DMS153 treated with DMSO at 0.1 percent for 48 hours (cell line): ENCODE measurements around the gene FTO.

Experiments used
- DNase-seq: peaks from one replicate; lab custom pipeline; 2025; ENCODE audit not compliant: unreplicated experiment; lab: John Stamatoyannopoulos, UW

FTO gene

DNA sequence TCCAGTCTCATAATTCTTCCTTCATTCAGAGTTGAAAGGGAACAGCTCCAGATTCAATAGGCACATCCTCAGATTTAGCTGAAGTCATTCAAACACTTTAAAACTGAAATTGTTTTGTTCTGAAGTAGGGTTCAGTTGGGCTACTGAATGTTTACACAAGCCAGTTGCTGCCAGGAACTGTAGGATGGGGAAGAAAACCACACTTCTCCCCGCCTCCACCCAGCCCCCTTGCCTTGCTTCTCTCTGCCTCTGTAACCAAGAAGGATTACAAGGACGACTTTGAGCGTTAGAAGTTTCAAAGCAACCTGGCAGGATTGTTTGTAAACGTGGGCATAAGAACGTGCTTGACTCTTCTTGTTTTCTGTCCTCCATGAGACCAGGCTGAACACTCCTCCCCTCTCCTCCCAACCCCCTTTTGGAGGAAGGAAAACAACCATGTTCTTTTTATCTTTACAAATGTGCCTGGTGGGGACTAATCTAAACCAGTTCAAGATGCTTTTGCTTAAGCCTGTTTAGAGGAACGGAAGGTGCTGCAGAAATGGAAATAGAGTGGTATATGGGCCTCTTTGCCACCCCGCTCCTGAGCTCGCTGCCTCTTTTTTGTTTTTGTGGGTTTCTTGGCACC lies 287.9 kb downstream of the FTO start:
- DNase-seq = no peak

DNA sequence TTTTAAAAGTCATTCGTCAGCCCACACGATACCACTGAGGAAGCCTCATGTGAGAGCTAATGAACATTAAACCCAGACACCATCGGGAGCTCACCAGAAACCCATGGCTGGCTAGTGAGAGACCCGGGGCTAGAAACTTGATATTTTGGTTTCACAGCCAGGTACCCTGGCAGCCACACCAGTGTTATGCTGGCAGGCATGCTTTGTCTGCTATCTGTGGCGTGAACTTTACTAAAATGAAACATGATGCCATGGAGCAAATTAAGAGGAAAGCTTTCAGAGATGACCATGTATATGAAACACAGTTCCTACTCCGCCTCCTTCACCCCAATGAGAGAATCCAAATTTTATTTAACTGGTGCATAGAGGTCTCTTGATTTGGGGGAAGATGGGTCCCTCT lies 291.4 kb downstream of the FTO start:
- DNase-seq = no peak

DNA sequence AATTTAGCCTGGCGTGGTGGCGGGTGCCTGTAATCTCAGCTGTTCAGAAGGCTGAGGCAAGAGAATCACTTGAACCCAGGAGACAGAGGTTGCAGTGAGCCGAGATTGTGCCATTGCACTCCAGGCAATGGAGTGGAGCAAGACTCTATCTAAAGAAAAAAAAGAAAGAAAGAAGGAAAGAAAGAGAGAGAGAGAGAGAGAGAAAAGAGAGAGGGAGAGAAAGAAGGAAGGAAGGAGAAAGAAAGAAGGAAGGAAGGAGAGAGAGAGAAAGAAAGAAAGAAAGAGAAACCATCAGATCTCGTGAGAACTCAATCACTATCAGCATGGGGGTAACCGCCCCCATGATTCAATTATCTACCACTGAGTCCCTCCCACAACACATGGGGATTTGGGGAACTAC lies 293.0 kb downstream of the FTO start:
- no peak for DNase-seq

DNA sequence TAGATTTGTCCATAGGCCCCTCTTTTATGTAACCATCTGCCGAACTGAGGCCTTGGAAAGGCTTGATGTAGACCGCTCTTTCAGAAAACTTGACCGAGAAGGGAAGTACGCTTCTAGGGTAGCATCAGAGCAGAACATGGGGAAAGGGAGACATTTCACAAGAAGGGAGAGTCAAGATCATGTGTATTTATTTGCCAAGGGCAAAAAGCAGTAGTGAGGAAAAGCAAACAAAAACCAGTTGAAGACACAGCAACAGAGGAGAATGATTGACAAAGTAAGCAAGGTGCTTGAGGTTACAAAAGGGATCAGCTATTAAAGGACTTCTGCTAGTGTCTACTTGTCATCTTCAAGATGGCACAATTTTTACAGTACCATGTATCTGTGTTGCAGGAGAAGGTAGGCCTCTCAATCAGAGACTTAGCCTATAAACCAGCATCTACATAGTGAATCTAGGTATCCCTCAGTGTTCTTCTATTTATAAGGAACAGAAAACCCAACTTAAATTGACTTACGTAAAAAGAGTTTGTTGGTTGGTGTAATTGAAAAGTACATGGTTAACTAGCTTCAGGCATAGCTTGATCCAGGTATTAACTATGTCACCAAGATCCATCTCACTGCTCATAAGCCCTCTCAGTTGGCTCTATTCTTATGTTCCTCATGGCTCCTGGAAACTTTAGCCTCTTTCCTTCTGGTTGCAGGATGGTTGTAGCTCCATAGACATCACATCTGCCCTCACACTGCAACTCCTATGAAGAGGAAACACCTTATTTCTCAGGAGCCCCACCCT lies 294.3 kb downstream of the FTO start:
- no peak for DNase-seq

DNA sequence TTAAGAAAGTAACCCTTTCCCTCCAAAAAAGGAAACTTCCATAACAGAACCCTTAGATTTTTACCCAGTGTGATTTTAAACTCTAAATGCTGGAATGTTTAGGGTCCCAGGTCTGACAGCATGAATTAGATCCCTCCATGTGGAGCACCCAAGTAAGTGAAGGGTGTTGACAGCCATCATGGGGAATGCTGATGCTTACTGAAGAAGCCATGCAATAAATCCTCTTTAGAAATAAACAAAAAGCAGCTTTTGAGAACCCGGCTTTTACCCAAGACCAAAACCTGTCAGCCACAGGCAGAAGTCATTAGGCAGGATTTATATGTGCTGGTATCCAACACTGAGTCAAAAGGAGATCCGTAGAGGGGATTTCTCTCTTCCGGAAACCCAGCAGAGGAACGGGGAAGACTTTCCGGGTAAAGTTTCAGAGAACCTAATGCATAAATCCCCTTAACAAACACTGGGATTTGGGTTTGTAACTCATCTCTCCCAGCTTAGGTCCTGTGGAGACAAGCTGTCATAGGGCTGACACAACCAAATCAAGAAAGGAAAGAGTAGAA lies 295.1 kb downstream of the FTO start:
- DNase-seq = no peak

DNA sequence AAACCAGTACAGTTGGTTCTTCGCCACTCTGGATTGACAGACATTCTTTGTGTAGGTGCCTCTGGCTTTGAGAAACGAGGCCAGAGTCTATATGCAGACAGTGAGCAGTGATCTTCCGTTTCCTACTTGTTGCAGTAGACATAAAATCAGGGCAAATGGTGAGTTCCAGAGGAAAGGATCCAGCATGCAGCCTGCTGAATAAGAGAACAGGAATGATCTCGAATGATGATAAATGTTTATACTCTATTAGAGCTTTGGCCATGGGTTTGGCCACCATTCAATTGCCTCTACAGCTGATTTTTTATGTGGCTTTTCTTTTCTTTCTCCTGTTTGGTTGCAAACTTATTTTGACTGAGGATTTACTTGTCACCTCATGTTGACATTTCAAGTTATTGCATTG lies 295.9 kb downstream of the FTO start:
- DNase-seq = no peak

DNA sequence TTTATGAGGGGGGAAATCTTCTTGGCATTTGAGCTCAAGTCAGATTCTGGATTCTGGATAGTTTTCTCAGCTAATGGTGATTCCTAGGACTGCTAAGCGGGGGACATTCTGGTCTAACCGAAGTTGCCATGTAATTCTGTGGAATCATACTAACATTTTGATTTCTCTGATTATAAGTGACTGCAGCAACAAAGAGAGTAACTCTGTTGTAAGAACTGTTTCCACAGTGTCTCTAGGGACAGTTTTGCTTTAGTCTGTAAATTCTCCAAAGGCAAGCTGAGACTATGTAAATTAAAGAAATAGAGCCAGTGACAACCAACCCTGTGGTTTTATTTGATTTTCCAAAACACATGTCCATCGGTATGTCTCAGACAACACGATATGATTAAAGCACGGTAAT lies 296.4 kb downstream of the FTO start:
- no peak for DNase-seq

DNA sequence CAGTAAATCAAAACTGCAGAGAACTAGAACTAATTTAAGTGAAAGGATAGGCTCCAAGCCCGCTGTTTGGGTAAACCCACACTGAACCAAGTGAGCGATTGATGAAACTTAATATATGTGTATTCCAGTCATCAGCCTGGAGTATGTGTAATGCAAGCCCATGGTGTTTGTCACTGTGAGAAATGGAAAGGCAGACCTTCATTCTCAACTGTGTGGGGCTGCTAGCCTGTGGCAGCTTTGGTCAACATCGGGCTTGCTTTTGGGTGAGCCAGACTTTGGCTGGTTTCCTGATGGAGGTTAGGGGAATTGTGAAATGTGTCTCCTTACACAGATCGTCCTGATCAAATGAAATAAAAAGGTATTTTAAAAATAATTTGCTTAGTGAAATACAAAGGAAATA lies 302.7 kb downstream of the FTO start:
- DNase-seq = no peak

DNA sequence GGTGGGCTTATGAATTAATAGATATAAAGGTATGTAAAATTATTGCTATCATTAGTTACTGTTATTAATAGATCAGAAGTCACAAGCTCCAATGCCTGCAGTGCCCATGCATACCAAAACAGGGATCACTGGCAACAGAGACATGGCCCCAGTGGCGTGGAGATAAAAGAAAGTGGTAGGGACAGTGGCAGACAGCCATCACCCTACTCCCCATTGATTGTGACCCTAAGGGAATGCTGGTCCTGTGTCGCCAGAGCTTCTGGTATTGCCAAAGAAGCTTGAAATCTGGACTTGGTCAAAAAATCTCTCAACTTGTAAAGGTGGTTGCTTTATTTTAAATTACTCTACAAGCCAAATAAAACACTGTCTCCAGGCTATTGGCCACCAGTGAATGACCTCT lies 303.5 kb downstream of the FTO start:
- DNase-seq = no peak

DNA sequence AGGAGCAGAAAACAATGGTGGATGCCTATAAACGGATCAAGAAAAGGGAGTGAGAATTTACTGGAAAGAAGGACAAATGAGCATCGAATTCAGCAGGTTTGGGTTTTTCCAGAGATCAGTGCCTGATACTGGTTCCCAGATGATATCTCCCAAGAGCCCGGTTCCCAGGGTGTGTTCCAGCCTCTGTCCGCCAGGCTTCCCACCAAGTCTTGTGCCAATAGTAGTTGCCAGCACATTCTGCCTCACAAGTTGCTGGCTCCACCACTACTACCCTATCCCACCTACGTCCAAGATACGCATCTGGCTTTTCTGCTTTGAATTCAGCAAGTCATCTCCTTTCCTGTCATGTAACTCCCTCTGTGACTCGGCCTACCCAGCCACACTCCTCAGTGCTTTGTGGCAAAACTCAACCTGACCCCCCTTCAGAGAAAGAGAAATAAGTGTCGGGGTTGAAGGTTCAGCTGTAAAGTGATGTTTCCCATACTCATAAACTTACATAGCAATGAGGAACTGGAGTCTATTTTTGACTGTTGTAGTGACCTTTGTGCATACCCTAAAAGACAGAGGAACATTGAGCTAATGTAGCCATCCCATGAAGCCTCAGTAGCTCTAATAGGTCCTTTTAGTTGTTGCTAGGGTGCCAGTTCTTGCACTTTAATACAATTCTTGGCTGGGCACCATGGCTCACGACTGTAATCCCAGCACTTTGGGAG lies 305.7 kb downstream of the FTO start:
- no peak for DNase-seq

DNA sequence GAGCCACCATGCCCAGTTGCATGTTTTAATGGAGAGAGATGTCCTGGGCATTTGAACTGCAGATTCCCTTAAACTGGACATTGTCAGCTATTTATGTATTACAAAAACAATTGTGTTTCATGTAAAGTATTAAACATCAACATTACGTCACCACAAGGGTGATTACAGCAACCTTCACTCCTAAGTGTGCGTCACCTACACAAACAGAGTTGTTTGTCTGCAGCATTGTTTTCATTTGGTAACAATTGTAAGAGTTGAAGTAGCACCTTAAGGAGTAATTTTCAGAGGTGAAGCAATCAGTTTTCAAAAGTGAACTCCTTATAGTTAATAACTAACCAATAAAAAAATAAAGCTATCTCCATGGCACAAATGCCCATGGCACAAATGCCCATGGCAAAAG lies 311.2 kb downstream of the FTO start:
- DNase-seq = no peak

DNA sequence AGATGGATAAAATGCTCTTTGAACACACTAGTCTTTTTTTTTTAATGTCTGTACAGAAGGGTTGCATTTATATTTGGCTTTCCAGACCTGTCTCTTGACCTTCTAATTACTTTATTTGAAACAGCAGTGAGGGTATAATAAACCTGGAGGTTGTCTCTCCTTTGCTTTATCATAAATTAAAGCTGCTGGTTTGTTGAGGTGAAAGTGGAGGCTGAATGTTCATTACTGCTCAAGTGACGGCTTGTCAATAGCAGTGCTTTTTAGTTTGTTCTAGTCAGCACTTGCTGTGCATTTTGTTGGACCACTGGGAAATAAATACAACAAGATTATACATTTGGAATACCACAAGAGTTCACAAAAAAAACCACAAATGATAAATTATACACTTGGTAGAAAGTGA lies 318.4 kb downstream of the FTO start:
- DNase-seq = no peak

DNA sequence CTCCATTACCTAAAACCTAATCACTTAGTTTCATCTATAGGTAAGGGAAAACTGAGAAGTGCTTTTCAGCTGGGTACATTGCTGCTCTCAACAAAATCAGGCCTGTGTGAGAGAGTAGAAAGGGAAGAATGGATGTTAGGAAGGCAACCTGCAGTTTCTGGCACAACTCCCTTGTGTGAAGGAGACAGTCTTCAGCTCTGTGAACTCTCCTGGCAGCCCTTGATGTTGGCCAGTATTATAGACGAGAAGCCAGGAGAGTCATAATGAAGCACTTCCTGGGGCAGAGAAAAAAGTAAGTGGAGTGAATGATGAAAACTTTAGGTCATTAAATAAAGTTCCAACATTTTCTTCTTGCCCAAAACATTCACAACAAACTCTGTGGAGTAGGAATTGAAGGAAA lies 322.5 kb downstream of the FTO start:
- DNase-seq = no peak

DNA sequence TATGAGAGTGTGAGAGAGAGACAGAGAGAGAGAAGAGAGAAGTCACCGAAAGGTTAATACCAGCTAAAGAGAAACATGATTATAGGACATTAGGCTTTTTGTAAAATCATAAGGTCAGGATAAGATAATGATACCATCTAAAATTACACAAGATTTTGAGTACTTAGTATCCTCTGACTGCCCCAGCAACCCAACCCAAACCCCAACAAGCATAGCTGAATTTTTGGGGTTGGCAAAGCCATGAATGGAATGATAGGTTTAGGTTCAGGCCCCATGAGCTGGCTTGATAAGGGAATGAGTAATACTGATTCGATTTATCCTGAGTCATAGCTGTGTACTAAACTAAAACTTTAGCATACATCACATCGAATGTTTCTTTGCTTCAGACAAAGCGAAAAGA lies 323.1 kb downstream of the FTO start:
- DNase-seq = no peak

DNA sequence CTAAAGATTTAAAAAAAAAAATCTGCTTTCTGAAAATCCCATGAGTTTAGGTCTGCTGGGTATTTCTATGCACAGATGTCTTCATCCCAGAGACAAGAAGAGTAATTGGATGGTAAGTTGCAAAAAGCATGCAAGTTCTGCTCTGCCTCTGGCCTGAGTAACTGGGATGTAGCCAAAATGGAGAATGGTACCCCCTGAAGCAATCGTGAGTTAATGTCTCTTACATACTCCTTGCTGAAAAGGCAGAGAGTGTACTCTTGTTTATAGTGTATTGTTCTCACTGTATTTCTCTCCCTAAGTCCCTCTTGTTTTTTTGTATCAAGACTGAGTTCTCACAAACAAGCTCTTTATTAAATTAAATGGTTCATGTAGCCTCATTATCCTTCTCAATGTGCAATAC lies 323.6 kb downstream of the FTO start:
- DNase-seq = no peak

DNA sequence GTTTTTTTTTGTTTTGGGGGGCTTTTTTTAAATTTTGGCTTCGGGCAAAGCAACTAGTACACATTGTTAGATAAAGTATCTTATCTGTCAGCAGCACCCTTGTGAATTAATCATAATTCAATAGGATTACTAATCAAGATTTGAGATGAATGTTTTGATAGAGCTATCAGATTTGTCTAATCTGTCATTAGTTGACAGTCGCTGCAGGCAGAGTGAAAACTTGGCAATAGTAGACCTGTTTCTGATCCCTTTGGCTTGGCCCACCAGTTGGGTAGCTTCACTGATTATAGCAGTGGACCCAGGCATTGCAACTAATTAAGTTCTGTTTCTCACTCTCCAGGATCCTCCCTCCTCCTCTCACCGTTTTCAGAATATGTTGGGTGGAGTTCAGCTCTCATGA lies 324.0 kb downstream of the FTO start:
- no peak for DNase-seq

DNA sequence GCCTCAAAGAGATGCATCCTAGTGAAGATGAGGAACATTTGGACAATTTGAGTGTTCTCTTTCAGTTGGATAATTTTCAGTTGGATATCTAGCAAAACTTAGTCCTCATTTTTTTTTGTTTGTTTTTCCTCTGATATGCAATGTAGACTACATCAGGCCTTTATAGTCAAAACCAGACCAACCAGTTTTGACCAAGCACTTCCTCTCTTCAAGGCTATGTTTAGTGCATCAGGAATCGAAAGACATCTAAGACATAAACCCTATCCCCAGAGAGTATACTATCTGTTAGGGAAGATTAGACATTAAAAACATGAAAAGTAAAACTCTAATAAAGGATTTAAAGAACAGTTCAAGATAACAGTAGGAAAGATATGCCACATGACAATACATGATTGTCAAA lies 326.5 kb downstream of the FTO start:
- DNase-seq = no peak

DNA sequence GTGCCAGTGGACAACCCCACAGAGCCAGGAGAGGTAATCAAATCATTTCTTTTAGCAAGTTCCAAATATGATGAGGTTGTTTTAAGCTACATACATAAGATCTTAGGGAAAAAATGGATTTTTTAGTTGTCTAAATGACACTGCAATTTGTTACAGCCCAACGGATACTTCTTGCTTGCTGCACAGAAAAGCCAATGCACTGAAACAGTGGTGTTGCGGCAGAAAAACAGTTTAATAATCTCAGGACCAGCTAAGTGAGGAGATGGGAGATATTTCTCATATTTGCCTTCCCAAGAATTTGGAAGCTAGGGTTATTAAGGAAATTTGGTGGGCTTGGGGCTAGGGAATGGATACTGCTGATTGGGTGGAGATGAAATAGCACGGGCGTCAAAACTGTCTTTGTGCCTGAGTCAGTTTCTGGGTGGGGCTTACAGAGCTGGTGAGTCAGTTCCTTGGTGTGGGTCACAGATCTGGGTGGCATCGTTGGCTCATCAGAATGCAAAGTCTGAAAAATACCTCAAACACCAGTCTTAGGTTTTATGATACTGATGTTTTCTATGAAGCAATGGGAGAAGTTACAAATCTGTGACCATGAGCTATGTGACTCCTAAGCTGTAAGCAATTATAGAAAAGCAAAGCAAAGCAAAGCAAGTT lies 327.3 kb downstream of the FTO start:
- no peak for DNase-seq

DNA sequence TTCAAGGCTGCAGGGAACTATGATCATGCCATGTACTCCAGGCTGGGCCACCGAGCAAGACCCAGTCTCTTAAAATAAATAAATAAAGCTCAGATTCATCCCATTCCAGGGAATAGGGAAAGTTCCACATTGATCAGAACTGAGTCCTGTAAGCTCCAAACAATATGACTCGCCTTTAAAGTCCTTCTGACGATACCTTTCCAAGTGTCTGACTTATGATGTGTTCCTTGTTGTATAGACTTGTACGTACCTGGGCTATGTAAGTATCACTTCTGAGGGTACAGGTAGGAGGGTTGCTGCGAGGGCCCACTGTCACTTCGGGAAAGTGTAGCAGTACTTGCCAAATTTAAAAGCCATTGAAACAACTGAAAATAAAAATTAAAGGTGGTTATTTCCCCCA lies 329.8 kb downstream of the FTO start:
- no peak for DNase-seq

DNA sequence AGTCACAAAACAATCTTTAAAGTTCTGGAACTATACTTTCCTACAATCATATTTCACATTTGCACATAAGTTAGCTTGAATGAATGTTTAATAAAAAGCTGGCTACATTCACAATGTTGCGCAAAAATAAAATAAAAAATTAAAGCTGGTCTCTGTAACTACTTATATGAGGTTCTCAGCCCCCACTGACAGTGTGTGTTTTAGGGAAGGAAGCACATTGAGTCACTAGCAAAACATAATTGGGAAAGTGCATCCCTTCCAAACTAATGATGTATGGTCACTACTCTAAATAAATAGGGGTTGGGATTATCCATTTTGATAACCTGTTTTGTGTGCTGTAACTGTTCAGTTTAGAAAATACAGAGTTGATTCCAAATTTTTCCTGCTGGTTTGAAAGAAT lies 330.7 kb downstream of the FTO start:
- DNase-seq = no peak

DNA sequence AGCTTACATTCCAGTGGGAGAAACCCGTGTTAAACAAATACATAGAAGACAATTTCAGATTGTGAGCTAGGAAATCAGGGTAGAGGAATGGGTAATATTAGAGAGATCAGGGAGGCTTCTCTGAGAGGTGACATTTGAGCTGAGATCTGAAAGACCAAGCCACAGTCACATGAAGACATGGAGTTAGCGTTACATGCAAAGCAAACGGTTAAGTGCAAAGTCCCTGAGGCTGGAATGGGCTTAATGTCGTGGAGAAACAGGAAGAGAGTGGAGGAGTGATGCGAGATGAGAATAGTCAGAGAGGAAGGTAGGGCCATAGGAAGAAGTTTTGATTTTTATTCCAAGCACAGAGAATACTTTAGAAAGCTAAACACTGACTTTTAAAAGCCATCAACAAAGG lies 336.5 kb downstream of the FTO start:
- no peak for DNase-seq

DNA sequence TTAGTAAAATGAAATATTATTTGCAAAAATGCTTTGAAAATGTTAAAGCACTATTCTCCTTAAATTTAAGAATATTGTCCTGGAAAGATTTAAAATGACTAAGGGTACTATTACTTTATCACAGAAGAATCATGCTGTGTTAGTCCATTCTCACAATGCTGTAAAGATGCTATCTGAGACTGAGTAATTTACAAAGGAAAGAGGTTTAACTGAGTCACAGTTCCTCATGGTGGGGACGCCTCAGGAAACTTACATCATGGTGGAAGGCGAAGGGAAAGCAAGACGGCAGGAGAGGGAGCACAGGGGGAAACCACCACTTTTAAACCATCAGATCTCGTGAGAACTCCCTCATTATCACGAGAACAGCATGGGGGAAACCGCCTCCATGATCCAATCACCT lies 337.0 kb downstream of the FTO start:
- no peak for DNase-seq
